OCI-LY1 (cell line): ENCODE results near the gene PLPP4.

Experiments used
- H2AFZ ChIP-seq: fragments of 200-600 bp; sonication (generic), shearing (Covaris generic); 2 replicates; pipeline ENCODE4 v1.6.0; 2014; ENCODE audit warnings: antibody characterized with exemption, mild to moderate bottlenecking, low read length
- H3F3A ChIP-seq: fragments of 200-600 bp; sonication (generic), shearing (Covaris generic); 2 replicates; pipeline ENCODE4 v1.6.0; 2014; ENCODE audit warnings: mild to moderate bottlenecking, antibody characterized with exemption, low read length, moderate library complexity; ENCODE audit not compliant: insufficient read depth
- H3K27ac ChIP-seq: fragments of 200-600 bp; sonication (generic); 2 replicates; pipeline ENCODE4 v1.5.1; 2014; ENCODE audit warnings: low read length, mixed run types, mild to moderate bottlenecking, low read depth; ENCODE audit not compliant: poor library complexity, severe bottlenecking
- H3K27me3 ChIP-seq: fragments of 200-600 bp; sonication (generic); 2 replicates; pipeline ENCODE4 v1.6.0; 2014; ENCODE audit warnings: antibody characterized with exemption, mild to moderate bottlenecking, low read length, moderate library complexity; ENCODE audit not compliant: insufficient read depth
- H3K36me3 ChIP-seq: fragments of 200-600 bp; sonication (generic); 2 replicates; pipeline ENCODE4 v1.6.1; 2014; ENCODE audit warnings: mild to moderate bottlenecking, antibody characterized with exemption, low read length, moderate library complexity, mixed read lengths; ENCODE audit not compliant: insufficient read depth
- H3K4me1 ChIP-seq: fragments of 200-600 bp; sonication (generic); 2 replicates; pipeline ENCODE4 v1.5.1; 2014; ENCODE audit warnings: mild to moderate bottlenecking, low read length, moderate library complexity; ENCODE audit not compliant: insufficient read depth, severe bottlenecking
- H3K4me2 ChIP-seq: fragments of 200-600 bp; sonication (generic), shearing (Covaris generic); 2 replicates; pipeline ENCODE4 v1.6.1; 2014; ENCODE audit warnings: low read length
- H3K4me3 ChIP-seq: fragments of 200-600 bp; sonication (generic); 2 replicates; pipeline ENCODE4 v1.5.1; 2014; ENCODE audit warnings: low read length, low read depth, mild to moderate bottlenecking, mixed read lengths; ENCODE audit not compliant: poor library complexity, severe bottlenecking
- H3K79me2 ChIP-seq: fragments of 200-600 bp; shearing (Covaris generic); 2 replicates; pipeline ENCODE4 v1.6.1; 2016; ENCODE audit warnings: mixed run types, low read length, mixed read lengths; ENCODE audit not compliant: insufficient read depth
- H3K9ac ChIP-seq: fragments of 200-600 bp; sonication (generic), shearing (Covaris generic); 2 replicates; pipeline ENCODE4 v1.6.1; 2014; ENCODE audit warnings: mild to moderate bottlenecking, low read length, mixed read lengths
- H3K9me2 ChIP-seq: fragments of 200-600 bp; sonication (generic), shearing (Covaris generic); 2 replicates; pipeline ENCODE4 v1.6.1; 2014; ENCODE audit warnings: low read depth, mild to moderate bottlenecking, low read length, mixed read lengths
- H3K9me3 ChIP-seq: fragments of 200-600 bp; shearing (Covaris generic); 2 replicates; pipeline ENCODE4 v1.6.1; 2014; ENCODE audit warnings: low read length, mixed read lengths
- H4K20me1 ChIP-seq: fragments of 200-600 bp; sonication (generic), shearing (Covaris generic); 2 replicates; pipeline ENCODE4 v1.6.0; 2016; ENCODE audit warnings: mild to moderate bottlenecking, low read length; ENCODE audit not compliant: insufficient read depth
- EZH2 ChIP-seq: fragments of 200-600 bp; sonication (generic), shearing (Covaris generic); IDR thresholded peaks from 2 replicates; pipeline ENCODE4 v1.8.0; 2017; ENCODE audit warnings: borderline replicate concordance, mixed run types, mild to moderate bottlenecking, antibody characterized with exemption, low read length, moderate library complexity, mixed read lengths
- TF ChIP-seq, protein P1 (sequence below): fragments of 200-600 bp; sonication (generic), shearing (Covaris generic); IDR thresholded peaks from 2 replicates; pipeline ENCODE4 v1.5.1; 2017; ENCODE audit warnings: mild to moderate bottlenecking, antibody characterized with exemption, low read length, moderate library complexity, mixed read lengths

PLPP4 gene

GRCh38 chr10:120511165-120511564 is 54.1 kb downstream of the PLPP4 start:
- TF ChIP-seq, protein P1, sequence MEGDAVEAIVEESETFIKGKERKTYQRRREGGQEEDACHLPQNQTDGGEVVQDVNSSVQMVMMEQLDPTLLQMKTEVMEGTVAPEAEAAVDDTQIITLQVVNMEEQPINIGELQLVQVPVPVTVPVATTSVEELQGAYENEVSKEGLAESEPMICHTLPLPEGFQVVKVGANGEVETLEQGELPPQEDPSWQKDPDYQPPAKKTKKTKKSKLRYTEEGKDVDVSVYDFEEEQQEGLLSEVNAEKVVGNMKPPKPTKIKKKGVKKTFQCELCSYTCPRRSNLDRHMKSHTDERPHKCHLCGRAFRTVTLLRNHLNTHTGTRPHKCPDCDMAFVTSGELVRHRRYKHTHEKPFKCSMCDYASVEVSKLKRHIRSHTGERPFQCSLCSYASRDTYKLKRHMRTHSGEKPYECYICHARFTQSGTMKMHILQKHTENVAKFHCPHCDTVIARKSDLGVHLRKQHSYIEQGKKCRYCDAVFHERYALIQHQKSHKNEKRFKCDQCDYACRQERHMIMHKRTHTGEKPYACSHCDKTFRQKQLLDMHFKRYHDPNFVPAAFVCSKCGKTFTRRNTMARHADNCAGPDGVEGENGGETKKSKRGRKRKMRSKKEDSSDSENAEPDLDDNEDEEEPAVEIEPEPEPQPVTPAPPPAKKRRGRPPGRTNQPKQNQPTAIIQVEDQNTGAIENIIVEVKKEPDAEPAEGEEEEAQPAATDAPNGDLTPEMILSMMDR: no peak
- TF ChIP-seq EZH2: no peak
- H3K4me2 ChIP-seq: no peak overlapping the region

GRCh38 chr10:120513307-120513796 is 56.3 kb downstream of the PLPP4 start:
- H3K79me2 ChIP-seq: no peaks in the 10 kb centered on the region
- no peaks in the 10 kb centered on the region for H3K36me3 ChIP-seq
- no peaks in the 10 kb centered on the region for H3K9me2 ChIP-seq
- H3K4me3 ChIP-seq: no peak overlapping the region
- no peaks in the 10 kb centered on the region for H3F3A ChIP-seq
- TF ChIP-seq, protein P1: no peak
- TF ChIP-seq EZH2: no peak
- no peaks in the 10 kb centered on the region for H3K27me3 ChIP-seq
- no peak overlapping the region for H2AFZ ChIP-seq
- H3K9ac ChIP-seq: no peak overlapping the region
- H3K4me2 ChIP-seq: no peak overlapping the region
- H3K4me1 ChIP-seq: no peaks in the 10 kb centered on the region
- H3K27ac ChIP-seq: no peak overlapping the region
- H3K9me3 ChIP-seq: no peaks in the 10 kb centered on the region
- no peaks in the 10 kb centered on the region for H4K20me1 ChIP-seq

More at GRCh38 chr10:120511165-120511564, 54.1 kb downstream of the PLPP4 start:
- no peak overlapping the region for H2AFZ ChIP-seq
- H3K27ac ChIP-seq: no peak overlapping the region
- H3K4me3 ChIP-seq: no peak overlapping the region
- no peaks in the 10 kb centered on the region for H4K20me1 ChIP-seq
- H3K79me2 ChIP-seq: no peaks in the 10 kb centered on the region
- H3K27me3 ChIP-seq: no peaks in the 10 kb centered on the region
- no peaks in the 10 kb centered on the region for H3F3A ChIP-seq
- no peaks in the 10 kb centered on the region for H3K36me3 ChIP-seq
- no peaks in the 10 kb centered on the region for H3K9me2 ChIP-seq
- no peaks in the 10 kb centered on the region for H3K4me1 ChIP-seq
- H3K9ac ChIP-seq: no peak overlapping the region
- H3K9me3 ChIP-seq: no peaks in the 10 kb centered on the region

GRCh38 chr10:120514035-120514620 is 57.1 kb downstream of the PLPP4 start:
- no peak overlapping the region for H3K4me3 ChIP-seq
- no peak overlapping the region for H2AFZ ChIP-seq
- no peaks in the 10 kb centered on the region for H3K9me2 ChIP-seq
- H3K9me3 ChIP-seq: no peaks in the 10 kb centered on the region
- H3K27me3 ChIP-seq: no peaks in the 10 kb centered on the region
- no peaks in the 10 kb centered on the region for H3F3A ChIP-seq
- H3K79me2 ChIP-seq: no peaks in the 10 kb centered on the region
- H3K9ac ChIP-seq: no peak overlapping the region
- H4K20me1 ChIP-seq: no peaks in the 10 kb centered on the region
- H3K36me3 ChIP-seq: no peaks in the 10 kb centered on the region
- TF ChIP-seq EZH2: no peak
- TF ChIP-seq, protein P1: no peak
- H3K4me2 ChIP-seq: no peak overlapping the region
- H3K27ac ChIP-seq: no peak overlapping the region
- no peaks in the 10 kb centered on the region for H3K4me1 ChIP-seq
